SH-SY5Y (cell line): Measurements from ENCODE around the gene KCNK2.

Experiments
- GATA2 ChIP-seq: IDR thresholded peaks from 2 replicates; pipeline ENCODE4 v1.6.1; 2011; ENCODE audit warnings: mild to moderate bottlenecking, low read depth, low read length
- GATA3 ChIP-seq: IDR thresholded peaks from 2 replicates; pipeline ENCODE4 v1.6.1; 2011; ENCODE audit warnings: low read depth, mild to moderate bottlenecking, low read length, moderate library complexity

DNA sequence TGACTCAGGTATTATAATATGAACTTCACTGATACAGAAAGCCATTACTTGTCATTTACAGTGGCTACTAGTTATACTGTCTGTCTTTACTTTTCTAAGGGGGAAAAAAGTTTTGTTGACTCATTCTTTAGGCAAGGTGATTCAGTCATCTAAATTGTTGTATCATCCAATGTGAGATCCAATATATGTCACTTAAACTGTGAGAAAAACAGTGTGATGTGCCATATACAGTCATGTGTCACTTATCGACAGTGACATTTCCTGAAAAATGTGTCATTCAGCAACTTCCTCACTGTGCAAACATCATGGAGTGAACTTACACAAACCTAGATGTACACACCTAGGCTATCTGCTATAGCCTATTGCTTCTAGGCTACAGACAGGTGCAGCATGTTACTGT lies 57.6 kb downstream of the KCNK2 start:
- TF ChIP-seq GATA3: no peak
- TF ChIP-seq GATA2: no peak
